Hepatocyte (in vitro differentiated cells): ENCODE data around the gene PRKAG2. TPM values are rescaled to one million over a fixed set of nuclear protein-coding genes. Genes with fewer than 3 reads are reported as not detected.

Experiments used
- DNase-seq: peaks from one replicate; pipeline ENCODE4 v3.0.0-alpha.2; 2016; ENCODE audit warnings: low spot score
- H2AFZ ChIP-seq: fragments of 200-600 bp; sonication (generic); 2 replicates; pipeline ENCODE4 v1.6.0; 2016; ENCODE audit warnings: antibody characterized with exemption, mild to moderate bottlenecking
- H3K27ac ChIP-seq: fragments of 200-600 bp; sonication (generic); 2 replicates; pipeline ENCODE4 v1.5.1; 2016; ENCODE audit warnings: mild to moderate bottlenecking
- H3K27me3 ChIP-seq: fragments of 200-600 bp; sonication (generic); 2 replicates; pipeline ENCODE4 v1.6.1; 2016
- H3K36me3 ChIP-seq: fragments of 200-600 bp; sonication (generic); replicated peaks from 2 replicates; pipeline ENCODE4 v1.5.1; 2016; ENCODE audit warnings: low read depth; ENCODE audit not compliant: insufficient read depth
- H3K4me1 ChIP-seq: fragments of 200-600 bp; sonication (generic); 2 replicates; pipeline ENCODE4 v1.5.1; 2016; ENCODE audit warnings: mild to moderate bottlenecking, moderate library complexity; ENCODE audit not compliant: insufficient read depth
- H3K4me2 ChIP-seq: fragments of 200-600 bp; sonication (generic); 2 replicates; pipeline ENCODE4 v1.6.0; 2016
- H3K4me3 ChIP-seq: fragments of 200-600 bp; sonication (generic); 2 replicates; pipeline ENCODE4 v1.5.1; 2016; ENCODE audit warnings: mild to moderate bottlenecking
- H3K79me2 ChIP-seq: fragments of 200-600 bp; sonication (generic); 2 replicates; pipeline ENCODE4 v1.6.0; 2017; ENCODE audit warnings: mild to moderate bottlenecking
- H3K9me2 ChIP-seq: fragments of 200-600 bp; sonication (generic); replicated peaks from 2 replicates; pipeline ENCODE4 v1.6.0; 2017; ENCODE audit warnings: mild to moderate bottlenecking; ENCODE audit not compliant: insufficient read depth
- H3K9me3 ChIP-seq: fragments of 200-600 bp; sonication (generic); 2 replicates; pipeline ENCODE4 v1.5.1; 2016; ENCODE audit warnings: low read depth, mild to moderate bottlenecking
- H4K20me1 ChIP-seq: fragments of 200-600 bp; sonication (generic); 2 replicates; pipeline ENCODE4 v1.6.0; 2016; ENCODE audit warnings: mild to moderate bottlenecking; ENCODE audit not compliant: insufficient read depth, poor library complexity, severe bottlenecking
- CTCF ChIP-seq: fragments of 200-600 bp; sonication (generic); IDR thresholded peaks from 2 replicates; pipeline ENCODE4 v1.5.1; 2016; ENCODE audit warnings: antibody characterized with exemption, mild to moderate bottlenecking; ENCODE audit not compliant: poor library complexity
- EZH2 ChIP-seq: fragments of 200-600 bp; sonication (generic); IDR thresholded peaks from 2 replicates; pipeline ENCODE4 v1.6.1; 2016; ENCODE audit warnings: antibody characterized with exemption, mild to moderate bottlenecking, borderline replicate concordance
- EZH2phosphoT487 ChIP-seq: fragments of 200-600 bp; sonication (generic); IDR thresholded peaks from one replicate; pipeline ENCODE4 v1.6.1; 2018; ENCODE audit warnings: antibody characterized with exemption, mild to moderate bottlenecking, low read depth, moderate library complexity; ENCODE audit not compliant: unreplicated experiment, severe bottlenecking
- WGBS: methylation state at CpG from one replicate; pipeline ENCODE4 v1.1.6; 2016; ENCODE audit warnings: low lambda C conversion rate; ENCODE audit errors: missing lambda C conversion rate; 5-methylcytosine and 5-hydroxymethylcytosine counted together
- polyA plus RNA-seq: library from polyadenylated mRNA; unstranded; fragments of >200 nt; fragmentation: Nextera tagmentation; extraction: Ambion mirVana; gene quantifications from 2 replicates; pipeline ENCODE4 v1.2.1, GENCODE V29; 2016
- total RNA-seq: library from RNA; depleted of rRNA; stranded (reverse); fragments of >200 nt; gene quantifications from 2 replicates; pipeline ENCODE4 v1.2.3, GENCODE V29; 2014

Gene PRKAG2
- total and polyA plus RNA-seq, 2 experiments from 2014 or later: 17.8 to 23.4 TPM

- no peak for DNase-seq
- Histone ChIP-seq H3K79me2 (no peaks in the 10 kb centered on the region), H3K27me3 (no peaks in the 10 kb centered on the region), H4K20me1 (no peaks in the 10 kb centered on the region), H3K4me1 (peaks cover 5% of the 10 kb centered on the region), H3K4me2 (no peak overlapping the region), H3K27ac (no peak overlapping the region), H3K9me2 (no peaks in the 10 kb centered on the region), H3K9me3 (no peaks in the 10 kb centered on the region), H2AFZ (no peak overlapping the region), H3K36me3 (no peaks in the 10 kb centered on the region), H3K4me3 (no peak overlapping the region)
- TF ChIP-seq CTCF: no peak
- TF ChIP-seq EZH2phosphoT487: no peak
- TF ChIP-seq EZH2: no peak
- 96% methylated on average over 4 of the region's 4 CpGs for WGBS
Measured at GRCh38 chr7:151896086-151896485, 19.2 kb upstream of the PRKAG2 start.

- Histone ChIP-seq H3K36me3 (no peaks in the 10 kb centered on the region), H3K4me3 (no peak overlapping the region), H3K79me2 (no peaks in the 10 kb centered on the region), H3K27me3 (no peaks in the 10 kb centered on the region), H4K20me1 (no peaks in the 10 kb centered on the region), H3K4me2 (no peak overlapping the region), H3K4me1 (peaks cover 5% of the 10 kb centered on the region), H3K9me2 (no peaks in the 10 kb centered on the region), H3K27ac (no peak overlapping the region), H2AFZ (no peak overlapping the region), H3K9me3 (no peaks in the 10 kb centered on the region)
- TF ChIP-seq CTCF: no peak
- TF ChIP-seq EZH2phosphoT487: no peak
- no peak for TF ChIP-seq EZH2
- no peak for DNase-seq
- WGBS: 71% methylated on average over 10 of the region's 10 CpGs
Measured at GRCh38 chr7:151895631-151896031, 18.7 kb upstream of the PRKAG2 start.

GRCh38 chr7:151895008-151895630 is 18.2 kb upstream of the PRKAG2 start:
- Histone ChIP-seq H3K27ac (no peak overlapping the region), H3K79me2 (no peaks in the 10 kb centered on the region), H3K27me3 (no peaks in the 10 kb centered on the region), H3K4me2 (no peak overlapping the region), H4K20me1 (no peaks in the 10 kb centered on the region), H3K36me3 (no peaks in the 10 kb centered on the region), H2AFZ (no peak overlapping the region), H3K4me1 (peaks cover 5% of the 10 kb centered on the region), H3K9me2 (no peaks in the 10 kb centered on the region), H3K4me3 (no peak overlapping the region), H3K9me3 (no peaks in the 10 kb centered on the region)
- no peak for TF ChIP-seq EZH2
- no peak for TF ChIP-seq EZH2phosphoT487
- TF ChIP-seq CTCF: no peak
- DNase-seq: no peak
- 81% methylated on average over 14 of the region's 21 CpGs for WGBS
